Activated CD8-positive, alpha-beta memory T cell treated with anti-CD3 and anti-CD28 coated beads, Interleukin-2, amount 50 U/mL, for 1 hour (primary cell): ENCODE results near the gene MPZL1.
A peak's percentile ranks its signal among the peaks of the same experiment; 100 is the strongest.

Experiments
- DNase-seq: peaks from one replicate; pipeline ENCODE4 v3.0.0-alpha.2; 2020; ENCODE audit errors: extremely low read depth

The MPZL1 gene

GRCh38 chr1:167695756-167696561 lies 25.8 kb upstream of the MPZL1 start:
- no peak for DNase-seq

DNA sequence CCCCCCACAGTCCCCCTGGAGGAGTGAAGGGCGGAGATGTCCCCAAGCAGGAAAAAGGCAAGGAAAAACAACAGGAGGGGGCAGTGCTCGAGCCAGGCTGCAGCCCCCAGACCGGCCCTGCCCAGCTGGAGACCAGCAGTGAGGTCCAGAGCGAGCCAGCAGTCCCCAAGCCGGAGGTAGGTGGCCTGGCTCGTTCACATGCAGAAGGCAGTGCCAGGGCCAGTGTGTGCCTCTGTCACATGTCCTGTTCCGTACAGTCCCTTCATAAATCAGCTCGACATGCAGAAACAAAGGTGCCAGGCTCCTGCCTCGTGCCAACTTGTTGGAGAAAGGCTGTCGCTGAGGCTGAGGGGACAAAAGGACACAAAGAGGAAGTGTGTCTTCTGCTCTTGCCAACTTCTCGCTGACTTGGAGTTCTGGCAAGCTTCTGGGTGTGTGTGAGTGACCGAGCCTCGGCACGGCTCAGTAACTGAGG lies 24.1 kb upstream of the MPZL1 start:
- DNase-seq, result no peak

DNA sequence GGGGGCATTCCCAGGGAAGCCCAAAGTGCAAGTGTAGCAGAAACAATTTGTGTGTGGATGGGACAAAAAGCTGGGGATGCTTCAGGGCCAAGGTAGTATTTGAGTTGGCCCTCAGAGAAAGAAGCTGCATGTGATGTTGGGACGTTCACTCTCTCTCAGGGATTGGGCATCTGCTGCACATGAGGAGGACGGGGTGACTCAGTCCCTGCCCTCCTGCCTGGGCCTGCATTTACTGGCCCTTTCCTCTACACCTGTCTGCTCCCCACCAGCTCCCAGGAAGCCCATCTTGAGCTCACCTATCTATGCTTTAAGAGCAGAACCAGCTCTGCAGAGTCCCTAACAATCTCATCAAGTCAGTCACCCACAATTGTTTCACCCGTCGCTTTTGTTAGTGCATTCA lies 23.5 kb upstream of the MPZL1 start:
- DNase-seq, result no peak

DNA sequence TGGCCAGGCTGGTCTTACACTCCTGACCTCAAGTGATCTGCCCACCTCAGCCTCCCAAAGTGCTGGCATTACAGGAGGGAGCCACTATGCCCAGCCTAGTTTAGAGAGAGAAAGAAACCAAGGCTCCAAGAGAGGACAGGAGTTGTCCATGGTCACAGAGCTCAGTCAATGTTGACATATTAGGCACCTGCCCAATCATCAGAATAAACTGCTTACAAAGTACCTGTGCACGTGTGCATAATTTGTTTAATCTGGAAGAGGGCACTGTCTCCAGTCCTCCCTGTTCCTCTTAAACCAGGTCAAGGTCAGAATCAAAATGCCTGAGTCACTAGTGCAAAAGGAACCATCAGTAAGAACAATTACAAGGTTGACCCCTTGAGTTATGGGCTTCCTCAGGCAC lies 20.3 kb upstream of the MPZL1 start:
- no peak for DNase-seq

- DNase-seq, result no peak
These were observed 18.2 kb upstream of the MPZL1 start for GRCh38 chr1:167703557-167703956.

DNA sequence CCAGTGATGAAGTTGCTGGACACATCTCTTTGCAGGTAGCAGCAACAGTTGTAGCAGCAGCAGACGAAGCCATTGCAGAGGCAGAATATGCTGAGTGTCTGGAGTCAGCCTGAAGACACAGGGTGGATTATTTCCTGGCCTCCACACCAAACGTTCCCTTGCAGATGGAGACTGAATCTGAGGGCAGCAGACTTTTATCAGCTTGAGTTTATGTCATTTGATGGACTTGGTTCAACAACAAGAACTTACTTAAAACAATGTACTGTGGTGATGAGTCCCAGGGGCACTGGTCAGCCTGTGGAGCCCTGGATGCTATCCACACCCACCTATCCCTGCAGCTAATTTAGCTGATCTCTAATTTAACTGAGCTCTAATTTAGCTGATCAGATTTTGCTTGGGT lies 17.1 kb upstream of the MPZL1 start:
- no peak for DNase-seq

GRCh38 chr1:167705250-167705649 lies 16.5 kb upstream of the MPZL1 start:
- no peak for DNase-seq

DNA sequence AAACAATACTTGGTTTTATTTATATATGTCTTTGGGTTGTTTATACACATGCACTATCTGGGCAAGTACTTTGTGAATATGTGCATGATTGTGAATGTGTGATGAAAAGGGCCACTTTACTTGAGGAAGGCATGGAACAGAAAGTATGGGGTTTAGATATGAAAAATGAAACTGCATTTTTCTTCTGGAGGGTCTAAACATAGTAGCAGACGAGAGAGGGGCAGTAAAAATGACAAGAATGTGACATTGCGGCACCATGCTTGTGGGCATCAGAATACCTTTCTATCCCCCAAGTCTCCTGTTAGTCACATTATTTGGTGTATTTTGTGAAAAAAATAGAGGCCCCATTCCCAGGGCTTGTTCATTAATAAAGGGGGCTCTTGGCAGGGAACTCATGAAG lies 15.4 kb upstream of the MPZL1 start:
- DNase-seq, result no peak

GRCh38 chr1:167706931-167707877 lies 14.6 kb upstream of the MPZL1 start:
- no peak for DNase-seq

GRCh38 chr1:167707942-167708341 lies 13.8 kb upstream of the MPZL1 start:
- DNase-seq, result no peak

DNA sequence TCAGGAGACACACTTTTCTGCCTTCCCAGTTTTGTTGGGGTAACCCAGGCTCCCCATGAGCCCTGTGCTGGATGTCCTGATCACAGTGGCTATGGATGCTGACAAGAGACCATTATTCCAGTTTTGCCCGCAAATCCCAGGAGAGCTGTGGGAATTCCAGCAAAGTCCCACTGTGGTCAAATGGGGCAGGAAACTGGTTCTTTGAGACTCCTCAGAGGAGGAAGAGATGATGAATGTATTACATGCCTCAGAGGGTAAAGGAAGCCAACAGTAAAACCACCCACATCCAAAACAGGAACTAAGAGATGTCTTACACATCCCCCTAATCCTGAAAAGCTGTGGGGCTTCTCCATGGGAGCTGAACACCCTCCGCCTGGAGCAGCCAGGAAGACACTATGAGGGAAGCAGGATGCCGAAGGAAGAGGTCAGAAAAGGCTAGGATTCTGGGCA lies 12.8 kb upstream of the MPZL1 start:
- no peak for DNase-seq

- DNase-seq, result no peak
These were observed 10.9 kb upstream of the MPZL1 start for GRCh38 chr1:167710836-167711235.

- no peak for DNase-seq
These were observed 10.0 kb upstream of the MPZL1 start for GRCh38 chr1:167711797-167712196.

DNA sequence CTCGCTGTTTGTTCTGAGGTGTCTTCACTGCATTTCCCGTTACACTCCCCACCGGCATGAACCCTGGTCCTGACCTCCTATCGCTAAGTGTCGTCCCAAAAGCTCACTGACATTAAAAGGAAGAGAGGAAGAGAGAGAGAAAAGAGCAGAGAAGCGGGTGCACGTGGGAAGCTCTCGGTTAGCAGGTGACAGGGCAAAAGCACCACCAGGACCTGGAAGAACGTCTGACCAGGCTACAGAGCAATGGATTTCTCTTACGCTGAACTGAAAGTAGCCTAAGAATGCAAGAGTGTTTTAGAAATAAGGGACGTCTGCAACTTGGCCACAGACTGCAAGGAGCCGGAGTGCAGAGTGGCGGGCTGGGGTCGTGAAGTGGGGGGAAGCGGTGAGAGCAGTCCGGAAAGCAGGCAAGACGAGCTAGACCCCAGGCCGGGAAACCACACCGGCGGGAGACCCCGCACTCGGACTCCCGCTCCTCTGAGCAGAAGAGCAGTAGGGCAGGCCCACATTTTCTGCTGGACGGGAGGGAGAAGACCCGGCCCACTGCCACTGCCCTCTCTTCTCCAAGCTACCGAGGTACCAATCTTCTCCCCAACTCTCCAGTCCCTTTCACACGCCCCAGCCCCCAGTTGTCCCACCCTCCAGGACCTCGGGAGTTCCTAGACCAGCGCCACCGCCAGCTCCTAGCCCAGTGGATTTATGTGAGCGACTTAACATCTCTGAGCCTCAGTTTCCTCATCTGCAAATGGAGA lies 8.3 kb upstream of the MPZL1 start:
- DNase-seq, result no peak

GRCh38 chr1:167714098-167714438 lies 7.7 kb upstream of the MPZL1 start:
- DNase-seq, result no peak

GRCh38 chr1:167714439-167715156 lies 7.2 kb upstream of the MPZL1 start:
- peak; percentile 60 for DNase-seq

DNA sequence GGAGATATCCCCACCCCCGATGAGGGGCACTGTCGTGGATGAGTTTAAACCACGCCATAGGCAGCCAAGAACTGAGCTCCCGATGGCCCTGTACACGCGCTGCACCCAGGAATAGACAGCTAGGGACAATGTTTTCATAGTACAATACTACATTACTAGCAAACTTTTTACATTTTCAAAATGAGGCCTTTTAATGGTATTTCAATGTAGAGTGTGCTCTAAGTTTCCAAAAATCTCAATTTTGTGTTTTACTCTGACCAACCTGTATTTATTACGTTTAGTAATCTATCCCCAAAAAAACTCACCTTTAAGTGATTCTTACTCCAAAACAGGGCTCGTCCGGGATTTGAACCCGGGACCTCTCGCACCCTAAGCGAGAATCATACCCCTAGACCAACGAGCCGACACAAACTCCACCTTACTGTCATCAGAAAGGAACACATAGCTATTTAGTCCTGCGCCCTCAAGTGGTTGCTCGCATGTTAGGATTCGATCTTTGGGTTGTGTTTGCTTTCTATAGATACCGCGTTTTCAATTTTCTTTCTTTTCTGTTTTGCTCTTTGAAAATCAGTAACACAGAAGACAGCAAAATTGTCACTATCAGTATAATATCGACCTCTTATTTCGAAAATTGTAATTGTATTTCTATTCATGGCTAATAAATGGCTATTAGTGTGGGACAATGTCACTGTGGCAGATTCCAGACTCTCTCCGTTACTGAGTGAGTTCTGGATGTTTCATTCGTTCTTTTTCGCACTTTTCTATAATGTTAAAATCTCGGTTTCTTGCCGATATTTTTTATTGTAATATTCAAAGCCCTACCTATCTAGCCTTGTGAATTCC lies 6.4 kb upstream of the MPZL1 start:
- peak; percentile 67 for DNase-seq

DNA sequence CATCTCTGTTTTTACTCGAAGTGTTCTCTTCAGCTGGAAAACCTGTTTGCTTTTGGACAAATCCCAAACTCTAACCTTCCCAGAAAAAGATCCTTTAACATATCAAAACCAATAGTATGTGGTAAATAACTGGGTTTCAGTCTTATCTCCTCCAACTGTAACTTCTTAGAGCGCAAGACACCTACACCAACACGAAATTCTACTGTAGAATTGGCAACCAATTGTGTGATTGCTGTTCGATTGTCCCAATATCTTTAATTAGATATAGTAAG lies 5.8 kb upstream of the MPZL1 start:
- no peak for DNase-seq

- no peak for DNase-seq
These were observed 4.4 kb upstream of the MPZL1 start for GRCh38 chr1:167717351-167717750.

DNA sequence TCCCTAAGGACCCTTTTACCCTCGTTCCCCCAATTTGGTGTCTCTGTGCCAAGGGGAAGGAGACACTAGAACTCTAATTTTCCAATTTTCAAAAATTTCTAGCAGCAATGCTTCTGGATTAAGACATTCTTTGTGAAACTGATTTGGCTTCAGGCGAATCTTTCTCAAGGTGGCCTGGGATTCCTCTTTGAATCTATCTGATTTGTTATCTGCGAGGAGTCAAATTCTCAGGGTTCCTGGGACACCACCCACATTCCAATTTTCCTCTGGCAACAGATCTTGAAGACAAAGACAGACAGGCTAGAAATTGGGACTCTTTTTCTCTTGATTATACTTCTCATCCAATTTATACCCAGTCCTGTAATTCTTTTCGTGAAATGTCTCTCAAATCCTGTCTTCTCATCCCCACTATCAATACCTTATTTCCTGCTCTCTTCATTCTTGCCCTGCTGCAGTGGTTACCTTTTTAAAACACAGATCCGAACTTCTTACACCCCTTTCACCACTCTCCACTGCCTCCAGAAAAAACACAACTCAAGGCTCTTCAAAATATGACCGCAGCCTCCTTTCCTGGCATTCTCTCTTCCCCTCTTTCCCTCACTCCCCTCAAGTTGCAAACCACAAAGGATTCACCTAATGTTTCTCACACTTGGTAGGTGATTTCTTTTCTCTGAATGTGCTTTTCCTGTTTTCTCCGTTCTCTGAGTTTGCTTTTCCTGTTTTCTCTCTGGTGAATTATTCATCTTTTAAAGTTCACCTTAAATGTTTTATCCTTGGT lies 2.7 kb upstream of the MPZL1 start:
- no peak for DNase-seq
